Skeletal muscle tissue (tissue), 4 donors: ENCODE measurements around the gene HOXC10. TPM values are rescaled to one million over a fixed set of nuclear protein-coding genes. Genes with fewer than 3 reads are reported as not detected.

Experiments used
- H3K27ac ChIP-seq: one replicate; pipeline ENCODE4 v1.7.0; 2013; ENCODE audit warnings: mild to moderate bottlenecking, low read depth, low read length, inconsistent platforms
- H3K27me3 ChIP-seq, 3 donors: one replicate each; pipeline ENCODE4 v1.7.0; 2013; ENCODE audit warnings: low read length in 3 of 3; ENCODE audit not compliant: control insufficient read depth in 3 of 3, insufficient read depth in 3 of 3
- H3K36me3 ChIP-seq, 3 donors: one replicate each; pipeline ENCODE4 v1.7.0; 2013; ENCODE audit warnings: low read length in 3 of 3; ENCODE audit not compliant: control insufficient read depth in 3 of 3, insufficient read depth in 3 of 3
- H3K4me1 ChIP-seq, 3 donors: one replicate each; pipeline ENCODE4 v1.7.0; 2013; ENCODE audit warnings: low read length in 3 of 3, mild to moderate bottlenecking in 3 of 3; ENCODE audit not compliant: control insufficient read depth in 3 of 3, insufficient read depth in 3 of 3
- H3K4me3 ChIP-seq, 3 donors: one replicate each; pipeline ENCODE4 v1.7.0; 2013; ENCODE audit warnings: low read length in 3 of 3
- H3K9ac ChIP-seq, 3 donors: one replicate each; pipeline ENCODE4 v1.7.0; 2013; ENCODE audit warnings: low read length in 3 of 3, mild to moderate bottlenecking in 3 of 3, moderate library complexity in 2 of 3, low read depth in 1 of 3
- H3K9me3 ChIP-seq, 3 donors: one replicate each; pipeline ENCODE4 v1.7.0; 2013; ENCODE audit warnings: low read length in 3 of 3; ENCODE audit not compliant: control insufficient read depth in 3 of 3
- total RNA-seq: library from RNA; depleted of rRNA; stranded (reverse); fragments of >200 nt; gene quantifications from one replicate; pipeline ENCODE4 v1.2.3, GENCODE V29; 2014
- donor health status: Osteomylitis.

HOXC10 gene
- total RNA-seq, 1 donor from 2014 or later = 3.7 TPM

GRCh38 chr12:53965281-53966084 lies 19.5 kb upstream of the HOXC10 start:
- Histone ChIP-seq H3K36me3 (no peaks in the 10 kb centered on the region), H3K9ac (peak overlapping the region in 2 of 3 donors; percentile 34 to 53), H3K27ac (peak overlapping the region; percentile 78), H3K4me3 (peak overlapping the region in 1 of 3 donors; percentile 10), H3K27me3 (peaks cover 76 to 92% (median 91%) of the 10 kb centered on the region in 3 donors), H3K4me1 (peaks cover 0 to 27% (median 13%) of the 10 kb centered on the region in 3 donors), H3K9me3 (no peaks in the 10 kb centered on the region)

- peak overlapping the region; percentile 52 to 63 (median 60) for H3K4me3 ChIP-seq
Measured at GRCh38 chr12:53966085-53966384, 18.9 kb upstream of the HOXC10 start.

GRCh38 chr12:53966385-53967133 lies 18.4 kb upstream of the HOXC10 start:
- Histone ChIP-seq H3K36me3 (no peaks in the 10 kb centered on the region), H3K9ac (peak overlapping the region; percentile 54 to 74 (median 66)), H3K4me1 (peaks cover 0 to 20% (median 9%) of the 10 kb centered on the region in 3 donors), H3K27me3 (peaks cover 69 to 91% (median 90%) of the 10 kb centered on the region in 3 donors), H3K4me3 (peak overlapping the region; percentile 52 to 63 (median 60)), H3K9me3 (no peaks in the 10 kb centered on the region), H3K27ac (peak overlapping the region; percentile 78)

More at GRCh38 chr12:53966085-53966384, 18.9 kb upstream of the HOXC10 start:
- Histone ChIP-seq H3K27me3 (peaks cover 73 to 91% (median 90%) of the 10 kb centered on the region in 3 donors), H3K36me3 (no peaks in the 10 kb centered on the region), H3K9ac (peak overlapping the region; percentile 54 to 74 (median 66)), H3K9me3 (no peaks in the 10 kb centered on the region), H3K4me1 (peaks cover 0 to 25% (median 13%) of the 10 kb centered on the region in 3 donors), H3K27ac (peak overlapping the region; percentile 78)

GRCh38 chr12:53967421-53967925 lies 17.5 kb upstream of the HOXC10 start:
- Histone ChIP-seq H3K4me1 (peaks cover 0 to 16% (median 9%) of the 10 kb centered on the region in 3 donors), H3K9me3 (no peaks in the 10 kb centered on the region), H3K27me3 (peaks cover 73 to 92% (median 90%) of the 10 kb centered on the region in 3 donors), H3K36me3 (no peaks in the 10 kb centered on the region), H3K4me3 (peak overlapping the region in 2 of 3 donors; percentile 17 to 60), H3K9ac (peak overlapping the region in 2 of 3 donors; percentile 50 to 66), H3K27ac (peak overlapping the region; percentile 78)

- Histone ChIP-seq H3K9me3 (no peaks in the 10 kb centered on the region), H3K36me3 (no peaks in the 10 kb centered on the region), H3K4me1 (peaks cover 3 to 17% (median 9%) of the 10 kb centered on the region in 3 donors), H3K9ac (peak overlapping the region in 1 of 3 donors; percentile 23), H3K27me3 (peaks cover 70 to 92% (median 90%) of the 10 kb centered on the region in 3 donors), H3K4me3 (peak overlapping the region in 2 of 3 donors; percentile 13 to 60), H3K27ac (peak overlapping the region; percentile 78)
Measured at GRCh38 chr12:53968214-53969127, 16.5 kb upstream of the HOXC10 start.

GRCh38 chr12:53969588-53970259 lies 15.2 kb upstream of the HOXC10 start:
- H3K27ac ChIP-seq = no peak overlapping the region
- H3K9me3 ChIP-seq = no peaks in the 10 kb centered on the region
- H3K4me3 ChIP-seq = no peak overlapping the region
- H3K27me3 ChIP-seq = peaks cover 64 to 91% (median 80%) of the 10 kb centered on the region in 3 donors
- H3K36me3 ChIP-seq = no peaks in the 10 kb centered on the region
- H3K9ac ChIP-seq = no peak overlapping the region
- H3K4me1 ChIP-seq = peaks cover 3 to 19% (median 11%) of the 10 kb centered on the region in 3 donors

- H3K27ac ChIP-seq = no peak overlapping the region
- H3K4me3 ChIP-seq = no peak overlapping the region
- H3K9ac ChIP-seq = no peak overlapping the region
- H3K36me3 ChIP-seq = no peaks in the 10 kb centered on the region
- H3K9me3 ChIP-seq = no peaks in the 10 kb centered on the region
- peaks cover 5 to 20% (median 11%) of the 10 kb centered on the region in 3 donors for H3K4me1 ChIP-seq
- peaks cover 60 to 90% (median 73%) of the 10 kb centered on the region in 3 donors for H3K27me3 ChIP-seq
Measured at GRCh38 chr12:53970451-53970850, 14.5 kb upstream of the HOXC10 start.

GRCh38 chr12:53971129-53971528 lies 13.8 kb upstream of the HOXC10 start:
- Histone ChIP-seq H3K4me3 (no peak overlapping the region), H3K27me3 (peaks cover 64 to 90% (median 76%) of the 10 kb centered on the region in 3 donors), H3K4me1 (peaks cover 7 to 24% (median 12%) of the 10 kb centered on the region in 3 donors), H3K9ac (no peak overlapping the region), H3K9me3 (no peaks in the 10 kb centered on the region), H3K36me3 (no peaks in the 10 kb centered on the region), H3K27ac (no peak overlapping the region)

- Histone ChIP-seq H3K27ac (no peak overlapping the region), H3K4me1 (peaks cover 7 to 24% (median 14%) of the 10 kb centered on the region in 3 donors), H3K9me3 (no peaks in the 10 kb centered on the region), H3K4me3 (no peak overlapping the region), H3K9ac (no peak overlapping the region), H3K27me3 (peaks cover 58 to 90% (median 75%) of the 10 kb centered on the region in 3 donors), H3K36me3 (no peaks in the 10 kb centered on the region)
Measured at GRCh38 chr12:53971686-53972085, 13.3 kb upstream of the HOXC10 start.
